K562 (cell line): Measurements from ENCODE around the gene HPCA. TPM values are rescaled to one million over a fixed set of nuclear protein-coding genes. Genes with fewer than 3 reads are reported as not detected.

Source experiments
- BRF1 ChIP-seq: IDR thresholded peaks from 3 replicates; pipeline ENCODE4 v1.6.1; 2011; ENCODE audit warnings: borderline replicate concordance, mild to moderate bottlenecking; ENCODE audit not compliant: insufficient read length; ENCODE audit errors: extremely low read depth
- CEBPG ChIP-seq, 3 experiments: fragments of 200-800 bp in 1 of 3; sonication (Bioruptor generic) in 1 of 3; sonication (generic) in 1 of 3; formaldehyde crosslinking in 1 of 3; IDR thresholded peaks in 2 of 3; conservative IDR thresholded peaks in 1 of 3; 2 replicates each; pipeline versions ENCODE4 v1.6.1 to v1.8.0; 2016 to 2022; ENCODE audit warnings: missing compliant biosample characterization in 2 of 3, missing genetic modification characterization in 2 of 3, mild to moderate bottlenecking in 1 of 3, missing genetic modification reagents in 1 of 3
- DMBX1 ChIP-seq: fragments of 250-450 bp; sonication (Bioruptor Pico); IDR thresholded peaks from 2 replicates; pipeline ENCODE4 v1.8.0; 2022; ENCODE audit warnings: inconsistent platforms, mild to moderate bottlenecking, moderate library complexity, borderline replicate concordance
- IFI16 ChIP-seq: fragments of 250-450 bp; sonication (Bioruptor Pico); IDR thresholded peaks from 2 replicates; pipeline ENCODE4 v2.1.2; 2022; ENCODE audit warnings: mild to moderate bottlenecking, inconsistent platforms
- L3MBTL2 ChIP-seq: fragments of 450-650 bp; IDR thresholded peaks from 2 replicates; pipeline ENCODE4 v1.6.1; 2016; ENCODE audit warnings: mild to moderate bottlenecking, moderate library complexity
- MTA2 ChIP-seq: fragments of 450-650 bp; IDR thresholded peaks from 2 replicates; pipeline ENCODE4 v1.6.1; 2016; ENCODE audit warnings: low read depth
- NCOA1 ChIP-seq: fragments of 450-650 bp; IDR thresholded peaks from 2 replicates; pipeline ENCODE4 v1.6.1; 2016; ENCODE audit warnings: low read depth
- NFXL1 ChIP-seq: fragments of 450-650 bp; formaldehyde crosslinking; IDR thresholded peaks from 2 replicates; pipeline ENCODE4 v1.4.0; 2021; ENCODE audit warnings: mild to moderate bottlenecking
- RAD21 ChIP-seq, 2 experiments: fragments of 250-450 bp in 1 of 2; fragments of 450-650 bp in 1 of 2; sonication (Bioruptor Pico) in 1 of 2; formaldehyde crosslinking in 1 of 2; IDR thresholded peaks in 1 of 2; conservative IDR thresholded peaks in 1 of 2; 2 replicates each; pipeline versions ENCODE4 v1.4.0 to v1.8.0; 2020 to 2022; ENCODE audit warnings: mild to moderate bottlenecking in 2 of 2, moderate library complexity in 1 of 2
- U2AF2 ChIP-seq: fragments of 200-400 bp; formaldehyde crosslinking; optimal IDR thresholded peaks from 2 replicates; pipeline ENCODE3; 2017; ENCODE audit warnings: low read depth, mild to moderate bottlenecking, low read length
- ZNF143 ChIP-seq: sonication (generic); formaldehyde crosslinking; IDR thresholded peaks from 2 replicates; pipeline ENCODE4 v1.9.0; 2022; ENCODE audit warnings: mild to moderate bottlenecking, missing genetic modification reagents
- ZNF354B ChIP-seq: fragments of 250-450 bp; sonication (Bioruptor Pico); IDR thresholded peaks from 2 replicates; pipeline ENCODE4 v1.4.0; 2020
- polyA plus RNA-seq, 8 experiments: library from polyadenylated mRNA; depleted of rRNA in 4 of 8; stranded (reverse) in 5 of 8; unstranded in 3 of 8; fragments of >200 nt; fragmentation: Nextera tagmentation in 2 of 8; fragmentation: Illumina TruSeq in 1 of 8; extraction: Ambion mirVana in 2 of 8; extraction: Trizol in 1 of 8; gene quantifications; 2 replicates each; pipeline versions ENCODE4 v1.2.1 to v1.2.3, GENCODE V29; 2011 to 2014; ENCODE audit warnings: inconsistent platforms in 1 of 8, missing spikeins in 1 of 8
- total RNA-seq, 7 experiments: library from RNA; depleted of rRNA in 6 of 7; stranded (reverse); fragments of >200 nt in 6 of 7; fragmentation: Illumina TruSeq in 2 of 7; extraction: Trizol in 2 of 7; gene quantifications; 2 replicates each; pipeline versions ENCODE4 v1.2.1 to v1.2.3, GENCODE V29; 2011 to 2021; ENCODE audit warnings: low replicate concordance in 1 of 7
- TF ChIP-seq, protein P1 (sequence below): fragments of 450-650 bp; formaldehyde crosslinking; IDR thresholded peaks from 2 replicates; pipeline ENCODE4 v1.4.0; 2022; ENCODE audit warnings: missing genetic modification characterization
- TF ChIP-seq, protein P2 (sequence below), 2 experiments: fragments of 450-650 bp in 1 of 2; sonication (generic) in 1 of 2; formaldehyde crosslinking in 1 of 2; IDR thresholded peaks; 2 replicates each; pipeline versions ENCODE4 v1.7.1 to v1.9.0; 2016 to 2022; ENCODE audit warnings: inconsistent platforms in 1 of 2, mild to moderate bottlenecking in 1 of 2, missing genetic modification reagents in 1 of 2
- TF ChIP-seq, protein P3 (sequence below): fragments of 450-650 bp; IDR thresholded peaks from 2 replicates; pipeline ENCODE4 v1.6.1; 2016

The HPCA gene
- total and polyA plus RNA-seq, 9 of the 15 experiments (the other 6 are each of a cell fraction or from before 2014, with no cell fraction given): not detected

DNA sequence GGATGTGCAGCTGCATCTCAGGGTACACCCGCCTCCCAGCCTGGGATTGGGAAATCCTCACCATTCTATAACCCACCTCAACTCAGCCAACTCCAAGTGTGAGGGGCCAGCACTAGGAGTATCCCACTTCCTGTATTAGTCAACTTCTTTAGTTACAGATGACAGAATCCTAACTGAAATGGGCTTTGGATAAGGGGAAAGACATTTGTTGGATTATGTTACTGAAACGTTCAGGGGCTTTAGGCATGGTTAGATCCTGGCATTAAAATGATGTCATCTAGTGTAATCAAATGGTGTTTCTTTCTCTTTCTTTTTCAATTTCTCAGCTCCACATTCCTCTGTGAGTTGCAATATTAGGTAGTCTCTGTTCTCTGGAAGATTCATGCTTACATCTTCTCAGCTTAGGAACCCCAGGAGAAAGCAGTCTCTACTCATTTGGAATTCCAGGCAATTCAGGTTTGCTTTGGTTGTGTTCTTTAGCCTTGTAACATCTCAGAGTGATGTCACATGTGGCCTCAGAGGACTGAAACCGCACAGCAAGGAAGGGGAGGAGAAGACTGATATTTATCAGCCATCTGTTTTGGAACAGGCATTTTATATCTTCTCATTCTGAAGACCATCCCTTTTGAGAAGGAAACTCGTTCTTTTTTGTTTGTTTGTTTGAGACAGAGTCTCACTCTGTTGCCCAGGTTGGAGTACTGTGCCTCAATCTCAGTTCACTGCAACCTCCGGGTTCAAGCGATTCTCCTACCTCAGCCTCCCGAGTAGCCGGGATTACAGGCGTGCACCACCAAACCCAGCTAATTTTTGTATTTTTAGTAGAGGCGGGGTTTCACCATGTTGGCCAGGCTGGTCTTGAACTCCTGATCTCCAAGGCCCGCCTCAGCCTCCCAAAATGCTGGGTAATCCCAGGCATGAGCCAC lies 33.8 kb downstream of the HPCA start (continued):
- TF ChIP-seq CEBPG (CRISPR knock-in tag; IDR thresholded peaks at IDR 0.05) (peak; percentile 67), CEBPG (tag; conservative IDR thresholded peaks at IDR 0.05 in 1 of 2, IDR thresholded peaks at IDR 0.05 in 1 of 2) (peak; percentile 83 to 84), IFI16 (CRISPR knock-in tag) (no peak), ZNF354B (CRISPR knock-in tag) (no peak), DMBX1 (CRISPR knock-in tag) (peak; percentile 47; the same call in 1 of the 2 replicates), MTA2 (no peak), L3MBTL2 (peak; percentile 32; the same call in 1 of the 2 replicates), NCOA1 (no peak), ZNF143 (CRISPR knock-in tag) (no peak), U2AF2 (no peak), NFXL1 (CRISPR knock-in tag) (0 out of 2 replicates have a peak, but pooled peaks have one; percentile 26), BRF1 (no peak), RAD21 (CRISPR knock-in tag; conservative IDR thresholded peaks at IDR 0.05 in 1 of 2, IDR thresholded peaks at IDR 0.05 in 1 of 2) (peak in 1 of 2 experiments; percentile 10; a peak in 1 of 4 replicates)
- TF ChIP-seq, protein P1, sequence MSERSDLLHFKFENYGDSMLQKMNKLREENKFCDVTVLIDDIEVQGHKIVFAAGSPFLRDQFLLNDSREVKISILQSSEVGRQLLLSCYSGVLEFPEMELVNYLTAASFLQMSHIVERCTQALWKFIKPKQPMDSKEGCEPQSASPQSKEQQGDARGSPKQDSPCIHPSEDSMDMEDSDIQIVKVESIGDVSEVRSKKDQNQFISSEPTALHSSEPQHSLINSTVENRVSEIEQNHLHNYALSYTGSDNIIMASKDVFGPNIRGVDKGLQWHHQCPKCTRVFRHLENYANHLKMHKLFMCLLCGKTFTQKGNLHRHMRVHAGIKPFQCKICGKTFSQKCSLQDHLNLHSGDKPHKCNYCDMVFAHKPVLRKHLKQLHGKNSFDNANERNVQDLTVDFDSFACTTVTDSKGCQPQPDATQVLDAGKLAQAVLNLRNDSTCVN (CRISPR knock-in tag): no peak
- TF ChIP-seq, protein P2, sequence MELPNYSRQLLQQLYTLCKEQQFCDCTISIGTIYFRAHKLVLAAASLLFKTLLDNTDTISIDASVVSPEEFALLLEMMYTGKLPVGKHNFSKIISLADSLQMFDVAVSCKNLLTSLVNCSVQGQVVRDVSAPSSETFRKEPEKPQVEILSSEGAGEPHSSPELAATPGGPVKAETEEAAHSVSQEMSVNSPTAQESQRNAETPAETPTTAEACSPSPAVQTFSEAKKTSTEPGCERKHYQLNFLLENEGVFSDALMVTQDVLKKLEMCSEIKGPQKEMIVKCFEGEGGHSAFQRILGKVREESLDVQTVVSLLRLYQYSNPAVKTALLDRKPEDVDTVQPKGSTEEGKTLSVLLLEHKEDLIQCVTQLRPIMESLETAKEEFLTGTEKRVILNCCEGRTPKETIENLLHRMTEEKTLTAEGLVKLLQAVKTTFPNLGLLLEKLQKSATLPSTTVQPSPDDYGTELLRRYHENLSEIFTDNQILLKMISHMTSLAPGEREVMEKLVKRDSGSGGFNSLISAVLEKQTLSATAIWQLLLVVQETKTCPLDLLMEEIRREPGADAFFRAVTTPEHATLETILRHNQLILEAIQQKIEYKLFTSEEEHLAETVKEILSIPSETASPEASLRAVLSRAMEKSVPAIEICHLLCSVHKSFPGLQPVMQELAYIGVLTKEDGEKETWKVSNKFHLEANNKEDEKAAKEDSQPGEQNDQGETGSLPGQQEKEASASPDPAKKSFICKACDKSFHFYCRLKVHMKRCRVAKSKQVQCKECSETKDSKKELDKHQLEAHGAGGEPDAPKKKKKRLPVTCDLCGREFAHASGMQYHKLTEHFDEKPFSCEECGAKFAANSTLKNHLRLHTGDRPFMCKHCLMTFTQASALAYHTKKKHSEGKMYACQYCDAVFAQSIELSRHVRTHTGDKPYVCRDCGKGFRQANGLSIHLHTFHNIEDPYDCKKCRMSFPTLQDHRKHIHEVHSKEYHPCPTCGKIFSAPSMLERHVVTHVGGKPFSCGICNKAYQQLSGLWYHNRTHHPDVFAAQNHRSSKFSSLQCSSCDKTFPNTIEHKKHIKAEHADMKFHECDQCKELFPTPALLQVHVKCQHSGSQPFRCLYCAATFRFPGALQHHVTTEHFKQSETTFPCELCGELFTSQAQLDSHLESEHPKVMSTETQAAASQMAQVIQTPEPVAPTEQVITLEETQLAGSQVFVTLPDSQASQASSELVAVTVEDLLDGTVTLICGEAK (IDR thresholded peaks at IDR 0.05): no peak
- TF ChIP-seq, protein P2 (CRISPR knock-in tag; IDR thresholded peaks at IDR 0.05): no peak
- TF ChIP-seq, protein P3, sequence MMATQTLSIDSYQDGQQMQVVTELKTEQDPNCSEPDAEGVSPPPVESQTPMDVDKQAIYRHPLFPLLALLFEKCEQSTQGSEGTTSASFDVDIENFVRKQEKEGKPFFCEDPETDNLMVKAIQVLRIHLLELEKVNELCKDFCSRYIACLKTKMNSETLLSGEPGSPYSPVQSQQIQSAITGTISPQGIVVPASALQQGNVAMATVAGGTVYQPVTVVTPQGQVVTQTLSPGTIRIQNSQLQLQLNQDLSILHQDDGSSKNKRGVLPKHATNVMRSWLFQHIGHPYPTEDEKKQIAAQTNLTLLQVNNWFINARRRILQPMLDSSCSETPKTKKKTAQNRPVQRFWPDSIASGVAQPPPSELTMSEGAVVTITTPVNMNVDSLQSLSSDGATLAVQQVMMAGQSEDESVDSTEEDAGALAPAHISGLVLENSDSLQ: no peak
